Activated CD4-positive, alpha-beta T cell treated with anti-CD3 and anti-CD28 coated beads, Interleukin-2, Interleukin-4, amounts not matched to agents 100 ng/mL and 50 ng/mL, durations not matched to agents 16 hours and 8 hours (primary cell): Measurements from ENCODE around the gene TMEM158.

Source experiments
- DNase-seq: peaks from one replicate; pipeline ENCODE4 v3.0.0-alpha.2; 2020; ENCODE audit warnings: low spot score

Gene TMEM158

GRCh38 chr3:45232521-45232920 is 6.4 kb upstream of the TMEM158 start:
- DNase-seq = no peak

GRCh38 chr3:45227946-45228345 is 1.9 kb upstream of the TMEM158 start:
- DNase-seq = no peak

- DNase-seq = no peak
Observed at GRCh38 chr3:45227071-45227820, 1.2 kb upstream of the TMEM158 start.

- DNase-seq = peak; percentile 21
Observed at GRCh38 chr3:45225465-45226205, 452 bp downstream of the TMEM158 start.

- peak; percentile 27 for DNase-seq
Observed at GRCh38 chr3:45224824-45225464, 1.1 kb downstream of the TMEM158 start.

- no peak for DNase-seq
Observed at GRCh38 chr3:45223889-45224727, 2.0 kb downstream of the TMEM158 start.

GRCh38 chr3:45219694-45220093 is 6.4 kb downstream of the TMEM158 start:
- no peak for DNase-seq

- DNase-seq = no peak
Observed at GRCh38 chr3:45218578-45219390, 7.3 kb downstream of the TMEM158 start.

GRCh38 chr3:45216021-45216609 is 10.0 kb downstream of the TMEM158 start:
- DNase-seq = no peak

- no peak for DNase-seq
Observed at GRCh38 chr3:45215466-45215865, 10.6 kb downstream of the TMEM158 start.

- DNase-seq = no peak
Observed at GRCh38 chr3:45214061-45214680, 11.9 kb downstream of the TMEM158 start.

- DNase-seq = no peak
Observed at GRCh38 chr3:45212095-45212468, 14.0 kb downstream of the TMEM158 start.

GRCh38 chr3:45211466-45212094 is 14.5 kb downstream of the TMEM158 start:
- DNase-seq = no peak

GRCh38 chr3:45210308-45211041 is 15.6 kb downstream of the TMEM158 start:
- DNase-seq = peak; percentile 77

GRCh38 chr3:45209526-45209925 is 16.6 kb downstream of the TMEM158 start:
- DNase-seq = no peak

GRCh38 chr3:45208586-45208985 is 17.5 kb downstream of the TMEM158 start:
- DNase-seq = peak; percentile 60

- DNase-seq = no peak
Observed at GRCh38 chr3:45207446-45207845, 18.6 kb downstream of the TMEM158 start.

- no peak for DNase-seq
Observed at GRCh38 chr3:45205126-45205525, 21.0 kb downstream of the TMEM158 start.

GRCh38 chr3:45204136-45204535 is 22.0 kb downstream of the TMEM158 start:
- DNase-seq = no peak
